Measurements from ENCODE around the gene HEATR1.

Gene HEATR1

DNA sequence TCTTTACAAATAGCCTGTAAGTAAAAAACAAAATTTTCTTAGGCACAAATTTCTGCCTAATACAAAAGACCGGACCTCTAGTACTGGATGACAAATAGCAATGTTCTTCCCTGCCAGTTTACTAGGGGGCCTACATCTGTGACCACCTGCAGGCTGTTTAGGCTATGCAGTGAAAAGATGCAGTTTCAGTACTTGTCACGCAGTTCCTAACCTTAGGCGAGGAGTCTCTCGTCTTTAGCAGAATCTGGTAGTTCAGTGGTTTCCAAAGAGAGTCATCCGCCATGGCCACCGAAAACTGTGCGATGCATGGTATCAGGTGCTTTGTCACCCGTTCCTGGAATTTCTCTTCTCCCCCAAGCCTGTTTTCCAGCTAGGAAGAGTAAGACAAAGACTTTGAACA lies 50.9 kb downstream of the HEATR1 start:
- no peaks in the 10 kb centered on the region for H3K27me3 ChIP-seq (ENCODE audit: insufficient read depth, low read length)
- no peak overlapping the region for H3K9ac ChIP-seq (ENCODE audit: low read depth, low read length)
- no peak overlapping the region for H3K27ac ChIP-seq (ENCODE audit: low read depth, low read length)
- H3K4me1 ChIP-seq (ENCODE audit: insufficient read depth, low read length), result no peaks in the 10 kb centered on the region
- WGBS, result 85% methylated on average over 8 of the region's 8 CpGs
- no peak overlapping the region for H3K4me3 ChIP-seq (ENCODE audit: low read length)
- no peaks in the 10 kb centered on the region for H3K9me3 ChIP-seq (ENCODE audit: insufficient read depth, low read depth, low read length)
- peaks cover 99% of the 10 kb centered on the region for H3K36me3 ChIP-seq (ENCODE audit: insufficient read depth, low read length)

DNA sequence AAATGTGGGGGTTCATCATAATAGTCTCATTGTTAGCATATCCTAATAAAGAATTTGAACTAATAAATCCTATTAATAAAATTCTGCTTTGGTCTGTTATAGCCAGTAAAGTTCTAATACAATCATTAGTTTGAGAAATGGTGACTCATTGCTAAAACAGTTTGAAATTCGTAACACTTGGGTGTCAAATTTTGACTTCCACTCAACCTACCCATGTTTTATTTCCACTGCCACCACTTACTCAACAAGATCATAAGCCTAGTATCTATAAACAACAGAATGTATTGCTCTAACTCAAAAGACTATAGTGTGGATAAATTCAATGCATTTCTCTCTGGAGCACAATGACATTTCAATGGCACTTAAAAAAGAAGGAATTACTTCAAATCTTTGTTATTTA lies 51.4 kb downstream of the HEATR1 start:
- no peak overlapping the region for H3K4me3 ChIP-seq (ENCODE audit: low read length)
- WGBS, result 79% methylated on average over 1 of the region's 1 CpG
- H3K9ac ChIP-seq (ENCODE audit: low read depth, low read length), result no peak overlapping the region
- no peaks in the 10 kb centered on the region for H3K27me3 ChIP-seq (ENCODE audit: insufficient read depth, low read length)
- H3K27ac ChIP-seq (ENCODE audit: low read depth, low read length), result no peak overlapping the region
- no peaks in the 10 kb centered on the region for H3K4me1 ChIP-seq (ENCODE audit: insufficient read depth, low read length)
- peaks cover 99% of the 10 kb centered on the region for H3K36me3 ChIP-seq (ENCODE audit: insufficient read depth, low read length)
- no peaks in the 10 kb centered on the region for H3K9me3 ChIP-seq (ENCODE audit: insufficient read depth, low read depth, low read length)

DNA sequence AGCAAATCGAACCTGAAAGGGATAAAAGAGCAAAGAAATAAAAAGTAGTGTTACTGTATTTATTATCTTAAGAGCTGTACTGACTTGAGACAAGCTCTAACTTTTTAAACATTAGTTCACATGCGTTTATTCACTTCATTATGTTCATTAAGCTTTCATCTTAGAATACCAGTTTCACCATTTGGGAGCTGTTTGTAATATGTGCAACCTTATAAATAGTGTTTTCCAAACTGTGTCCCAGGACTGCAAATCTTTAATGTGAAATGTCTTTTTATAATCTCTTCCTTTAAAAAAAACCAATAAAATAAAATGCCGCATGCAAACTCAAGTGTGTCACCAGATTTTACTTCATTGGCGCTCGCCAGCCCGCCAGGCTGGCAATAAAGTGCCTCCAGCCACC lies 52.2 kb downstream of the HEATR1 start:
- Histone ChIP-seq H3K9me3 (ENCODE audit: insufficient read depth, low read depth, low read length) (no peaks in the 10 kb centered on the region), H3K4me1 (ENCODE audit: insufficient read depth, low read length) (no peaks in the 10 kb centered on the region), H3K36me3 (ENCODE audit: insufficient read depth, low read length) (peaks cover 99% of the 10 kb centered on the region), H3K4me3 (ENCODE audit: low read length) (no peak overlapping the region), H3K9ac (ENCODE audit: low read depth, low read length) (no peak overlapping the region), H3K27me3 (ENCODE audit: insufficient read depth, low read length) (no peaks in the 10 kb centered on the region), H3K27ac (ENCODE audit: low read depth, low read length) (no peak overlapping the region)
- WGBS, result 91% methylated on average over 6 of the region's 6 CpGs

DNA sequence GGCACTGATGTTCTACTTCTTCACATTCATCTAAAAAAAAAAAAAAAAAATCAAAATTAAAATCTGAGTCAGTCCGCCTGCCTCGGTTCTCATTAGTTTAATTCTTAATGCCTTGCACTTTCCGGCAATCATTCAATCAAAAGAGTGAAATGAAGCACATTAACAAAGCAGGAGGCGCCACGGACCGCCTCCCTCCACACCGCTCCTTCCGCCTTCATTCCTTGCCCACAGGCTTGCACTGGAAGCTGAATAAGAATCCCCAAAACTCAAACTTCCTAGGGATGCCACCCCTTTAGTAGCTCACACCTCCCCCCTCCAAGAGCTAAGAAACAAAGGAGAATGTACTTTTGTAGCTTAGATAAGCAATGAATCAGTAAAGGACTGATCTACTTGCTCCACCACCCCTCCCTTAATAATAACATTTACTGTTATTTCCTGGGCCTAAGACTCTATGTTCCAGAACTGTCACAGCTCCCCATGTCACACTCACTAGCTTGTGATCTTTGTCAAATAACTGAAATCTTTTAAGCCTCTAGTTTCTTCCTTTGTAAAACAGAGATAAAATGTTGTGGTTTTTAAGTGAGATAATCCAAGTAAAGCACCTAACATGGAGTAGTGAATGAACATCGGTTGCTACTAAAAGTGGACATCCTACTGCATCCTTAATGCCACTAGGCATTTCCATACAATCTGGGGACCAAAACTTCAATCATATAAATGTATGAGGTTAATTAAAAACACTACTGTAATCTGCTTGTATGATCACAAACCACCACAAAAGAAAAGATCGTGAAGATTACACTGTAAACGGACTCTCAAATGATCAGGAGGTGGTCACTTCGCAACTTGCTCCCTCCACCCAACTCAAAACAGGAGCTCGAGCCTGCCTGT lies 53.1 kb downstream of the HEATR1 start:
- peaks cover 99% of the 10 kb centered on the region for H3K36me3 ChIP-seq (ENCODE audit: insufficient read depth, low read length)
- no peaks in the 10 kb centered on the region for H3K4me1 ChIP-seq (ENCODE audit: insufficient read depth, low read length)
- no peaks in the 10 kb centered on the region for H3K9me3 ChIP-seq (ENCODE audit: insufficient read depth, low read depth, low read length)
- H3K27me3 ChIP-seq (ENCODE audit: insufficient read depth, low read length), result no peaks in the 10 kb centered on the region
- H3K9ac ChIP-seq (ENCODE audit: low read depth, low read length), result no peak overlapping the region
- no peak overlapping the region for H3K4me3 ChIP-seq (ENCODE audit: low read length)
- WGBS, result 92% methylated on average over 13 of the region's 13 CpGs
- H3K27ac ChIP-seq (ENCODE audit: low read depth, low read length), result no peak overlapping the region

DNA sequence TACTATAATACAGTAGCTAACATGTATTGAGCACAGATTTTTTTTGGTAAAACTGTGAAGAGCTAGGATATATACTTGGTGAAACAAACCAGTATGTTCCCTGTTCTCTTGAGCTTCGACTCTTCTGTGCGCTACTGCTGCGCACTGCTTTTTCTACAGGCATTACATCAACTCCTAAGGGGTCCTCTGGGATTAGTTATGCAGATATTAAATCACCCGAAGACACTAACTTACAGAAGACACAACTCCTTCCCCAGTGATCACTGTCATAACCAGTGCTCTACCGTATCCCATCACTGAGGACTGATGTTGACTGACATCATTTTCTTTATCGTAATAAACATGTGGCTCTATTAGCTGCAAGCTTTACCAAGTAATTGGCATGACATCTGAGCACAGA lies 55.9 kb downstream of the HEATR1 start:
- no peaks in the 10 kb centered on the region for H3K27me3 ChIP-seq (ENCODE audit: insufficient read depth, low read length)
- H3K27ac ChIP-seq (ENCODE audit: low read depth, low read length), result no peak overlapping the region
- H3K4me3 ChIP-seq (ENCODE audit: low read length), result no peak overlapping the region
- 94% methylated on average over 6 of the region's 6 CpGs for WGBS
- H3K9ac ChIP-seq (ENCODE audit: low read depth, low read length), result no peak overlapping the region
- no peaks in the 10 kb centered on the region for H3K9me3 ChIP-seq (ENCODE audit: insufficient read depth, low read depth, low read length)
- H3K36me3 ChIP-seq (ENCODE audit: insufficient read depth, low read length), result peaks cover 98% of the 10 kb centered on the region
- H3K4me1 ChIP-seq (ENCODE audit: insufficient read depth, low read length), result no peaks in the 10 kb centered on the region

DNA sequence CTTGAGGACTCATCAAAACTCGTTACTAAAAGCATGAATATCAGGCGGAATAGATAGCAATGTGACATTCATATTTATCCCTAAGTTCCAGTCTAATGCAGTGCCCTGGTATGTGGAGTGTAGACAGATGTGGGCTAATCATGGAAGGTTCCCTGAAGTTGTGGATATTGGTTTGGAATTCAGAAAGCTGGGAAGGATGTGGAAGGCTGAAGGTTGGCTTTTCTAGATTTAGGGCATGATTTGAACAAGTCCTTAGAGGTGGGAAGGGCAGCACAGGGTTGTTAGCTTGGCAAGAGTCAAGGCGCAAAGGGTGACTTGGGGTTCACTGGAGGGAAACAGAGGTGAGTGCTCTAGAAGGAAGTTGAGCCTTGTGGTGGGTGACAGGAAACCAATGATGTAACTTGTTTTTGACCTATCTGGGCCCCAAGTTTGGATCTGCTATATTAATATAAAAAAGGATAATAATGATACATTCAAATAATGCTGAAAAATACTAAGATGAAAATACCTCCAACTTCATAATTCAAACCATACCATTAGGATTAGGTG lies 58.6 kb downstream of the HEATR1 start:
- Histone ChIP-seq H3K27ac (ENCODE audit: low read depth, low read length) (no peak overlapping the region), H3K36me3 (ENCODE audit: insufficient read depth, low read length) (peaks cover 98% of the 10 kb centered on the region), H3K9ac (ENCODE audit: low read depth, low read length) (no peak overlapping the region), H3K4me1 (ENCODE audit: insufficient read depth, low read length) (no peaks in the 10 kb centered on the region), H3K9me3 (ENCODE audit: insufficient read depth, low read depth, low read length) (no peaks in the 10 kb centered on the region), H3K27me3 (ENCODE audit: insufficient read depth, low read length) (no peaks in the 10 kb centered on the region), H3K4me3 (ENCODE audit: low read length) (no peak overlapping the region)
- 83% methylated on average over 3 of the region's 3 CpGs for WGBS

DNA sequence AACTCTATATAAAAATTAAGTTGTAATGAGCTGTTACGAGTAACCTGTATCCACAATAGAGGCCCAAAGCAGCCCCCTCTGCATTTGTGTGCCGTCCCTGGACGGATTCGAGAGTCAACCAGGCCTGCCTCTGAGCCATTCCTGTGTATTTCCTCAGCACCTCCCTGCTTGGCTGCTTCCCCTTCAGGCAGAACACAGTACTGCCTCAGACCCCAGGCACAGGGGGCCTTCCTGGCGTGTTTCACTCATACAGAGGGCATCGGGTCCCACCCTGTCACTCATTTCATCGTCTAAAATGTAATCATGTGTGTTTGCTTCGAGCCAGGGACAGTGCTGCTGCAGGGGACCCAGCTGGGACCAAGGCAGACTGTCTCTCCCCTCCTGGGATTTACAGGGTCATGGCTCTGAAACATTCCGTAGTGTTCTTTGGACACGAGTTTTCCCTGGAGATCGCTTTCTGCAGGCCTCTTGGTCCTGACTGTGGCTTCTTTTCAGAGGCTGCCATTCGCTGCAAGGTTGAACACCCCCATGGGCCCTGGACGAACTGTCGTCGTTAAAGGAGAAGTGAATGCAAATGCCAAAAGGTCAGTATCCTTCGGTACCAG lies 61.1 kb downstream of the HEATR1 start:
- Histone ChIP-seq H3K4me1 (ENCODE audit: insufficient read depth, low read length) (no peaks in the 10 kb centered on the region), H3K36me3 (ENCODE audit: insufficient read depth, low read length) (peaks cover 79% of the 10 kb centered on the region), H3K4me3 (ENCODE audit: low read length) (no peak overlapping the region), H3K9me3 (ENCODE audit: insufficient read depth, low read depth, low read length) (no peaks in the 10 kb centered on the region), H3K9ac (ENCODE audit: low read depth, low read length) (no peak overlapping the region), H3K27ac (ENCODE audit: low read depth, low read length) (no peak overlapping the region), H3K27me3 (ENCODE audit: insufficient read depth, low read length) (no peaks in the 10 kb centered on the region)
- 86% methylated on average over 16 of the region's 16 CpGs for WGBS

DNA sequence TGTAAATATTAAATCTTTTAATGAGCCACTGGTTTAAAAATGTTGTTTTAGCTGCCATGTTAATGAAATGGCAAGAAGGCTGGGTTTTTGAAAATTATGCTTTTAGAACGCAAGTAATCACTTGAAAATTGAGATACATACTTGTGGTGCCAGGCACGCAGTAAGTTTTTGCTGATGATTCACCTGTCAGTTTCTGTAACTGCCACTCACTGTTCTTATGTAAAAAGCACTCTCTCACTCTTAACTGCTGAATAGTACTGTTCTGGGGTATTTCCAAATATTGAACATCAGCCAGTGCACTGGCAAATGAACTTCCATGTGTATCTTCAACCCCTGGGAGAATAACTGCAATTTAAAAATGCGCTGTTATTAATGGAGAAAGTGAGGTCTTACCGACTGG lies 62.6 kb downstream of the HEATR1 start:
- 97% methylated on average over 4 of the region's 4 CpGs for WGBS
- Histone ChIP-seq H3K4me3 (ENCODE audit: low read length) (no peak overlapping the region), H3K27ac (ENCODE audit: low read depth, low read length) (no peak overlapping the region), H3K27me3 (ENCODE audit: insufficient read depth, low read length) (no peaks in the 10 kb centered on the region), H3K4me1 (ENCODE audit: insufficient read depth, low read length) (no peaks in the 10 kb centered on the region), H3K9me3 (ENCODE audit: insufficient read depth, low read depth, low read length) (no peaks in the 10 kb centered on the region), H3K36me3 (ENCODE audit: insufficient read depth, low read length) (peaks cover 64% of the 10 kb centered on the region), H3K9ac (ENCODE audit: low read depth, low read length) (no peak overlapping the region)

DNA sequence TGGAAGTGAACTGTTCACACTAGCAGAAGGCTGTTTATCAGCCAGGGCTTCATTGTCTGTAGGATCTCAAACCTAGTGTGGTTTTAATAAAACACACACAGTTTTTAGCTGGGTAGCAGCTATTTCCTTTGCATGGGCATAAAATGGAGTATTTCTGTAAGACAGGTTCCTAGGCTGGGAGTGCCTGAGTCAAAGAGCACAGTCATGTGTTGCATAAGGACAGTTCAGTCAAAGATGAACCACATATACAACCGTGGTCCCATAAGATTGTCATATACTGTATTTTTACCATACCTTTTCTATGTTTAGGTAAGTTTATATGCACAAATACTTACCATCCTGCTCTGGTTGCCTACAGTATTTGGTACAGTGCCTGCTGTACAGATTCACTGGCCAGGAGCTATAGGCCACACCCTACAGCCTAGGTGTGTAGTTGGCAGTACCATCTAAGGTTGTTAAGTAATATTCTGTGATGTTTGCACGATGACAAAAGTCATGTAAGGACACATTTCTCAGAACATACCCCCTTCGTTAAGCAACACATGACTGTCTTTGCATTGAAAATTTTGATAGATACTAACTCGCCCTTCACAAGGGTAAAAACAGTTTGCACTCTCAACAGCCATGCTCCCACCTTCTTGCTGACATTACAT lies 63.4 kb downstream of the HEATR1 start:
- Histone ChIP-seq H3K4me1 (ENCODE audit: insufficient read depth, low read length) (no peaks in the 10 kb centered on the region), H3K9me3 (ENCODE audit: insufficient read depth, low read depth, low read length) (no peaks in the 10 kb centered on the region), H3K4me3 (ENCODE audit: low read length) (no peak overlapping the region), H3K36me3 (ENCODE audit: insufficient read depth, low read length) (peaks cover 56% of the 10 kb centered on the region), H3K27me3 (ENCODE audit: insufficient read depth, low read length) (no peaks in the 10 kb centered on the region), H3K9ac (ENCODE audit: low read depth, low read length) (no peak overlapping the region), H3K27ac (ENCODE audit: low read depth, low read length) (no peak overlapping the region)
- 97% methylated on average over 4 of the region's 4 CpGs for WGBS

DNA sequence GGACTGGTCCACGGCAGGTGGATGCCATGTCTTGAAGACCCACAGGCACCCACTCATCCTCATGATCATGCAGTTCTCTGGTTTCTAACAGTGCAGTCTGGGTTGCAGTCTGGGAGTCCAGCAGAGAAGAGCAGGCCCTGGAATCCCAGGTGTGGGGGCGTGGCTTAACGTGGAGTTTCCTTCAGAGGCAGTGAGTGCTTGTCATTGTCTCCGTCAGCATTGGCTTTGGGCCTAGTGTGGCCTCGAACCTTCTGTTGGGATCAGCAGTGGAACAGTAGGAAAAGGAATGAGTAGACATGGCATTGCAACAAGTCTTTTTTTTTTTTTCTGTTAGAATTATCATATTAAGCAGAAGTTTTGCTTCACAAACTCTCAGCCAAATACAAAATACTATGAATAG lies 67.8 kb downstream of the HEATR1 start:
- WGBS, result 84% methylated on average over 5 of the region's 5 CpGs
- Histone ChIP-seq H3K9ac (ENCODE audit: low read depth, low read length) (no peak overlapping the region), H3K27ac (ENCODE audit: low read depth, low read length) (no peak overlapping the region), H3K36me3 (ENCODE audit: insufficient read depth, low read length) (peaks cover 14% of the 10 kb centered on the region), H3K4me3 (ENCODE audit: low read length) (no peak overlapping the region), H3K9me3 (ENCODE audit: insufficient read depth, low read depth, low read length) (no peaks in the 10 kb centered on the region), H3K27me3 (ENCODE audit: insufficient read depth, low read length) (no peaks in the 10 kb centered on the region), H3K4me1 (ENCODE audit: insufficient read depth, low read length) (no peaks in the 10 kb centered on the region)

DNA sequence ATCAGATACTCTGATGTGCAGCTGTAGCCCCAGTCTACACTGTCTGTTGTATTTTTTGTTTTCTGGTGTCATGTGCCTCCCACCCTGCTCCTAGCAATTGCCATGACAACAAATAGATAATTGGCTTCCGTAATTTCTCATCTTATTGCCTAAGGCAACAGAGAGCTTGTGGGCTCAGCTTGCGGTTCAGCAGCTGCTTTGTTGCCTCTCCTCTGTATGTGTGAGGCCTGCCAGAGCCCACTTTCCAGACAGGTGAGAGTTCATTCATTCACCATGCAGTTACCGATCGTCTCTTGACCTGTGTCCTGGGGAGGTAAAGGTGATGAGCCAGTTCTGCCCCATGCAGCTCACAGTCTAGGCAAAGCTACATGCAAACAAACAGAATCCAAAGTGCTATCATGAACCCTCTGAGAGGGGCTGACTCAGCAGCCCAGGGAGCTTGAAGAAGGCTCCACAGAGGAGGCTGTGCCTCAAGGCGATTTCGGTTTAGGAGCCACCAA lies 68.6 kb downstream of the HEATR1 start:
- WGBS, result 92% methylated on average over 6 of the region's 6 CpGs
- peaks cover 6% of the 10 kb centered on the region for H3K36me3 ChIP-seq (ENCODE audit: insufficient read depth, low read length)
- H3K4me3 ChIP-seq (ENCODE audit: low read length), result no peak overlapping the region
- no peaks in the 10 kb centered on the region for H3K27me3 ChIP-seq (ENCODE audit: insufficient read depth, low read length)
- H3K27ac ChIP-seq (ENCODE audit: low read depth, low read length), result no peak overlapping the region
- no peak overlapping the region for H3K9ac ChIP-seq (ENCODE audit: low read depth, low read length)
- H3K4me1 ChIP-seq (ENCODE audit: insufficient read depth, low read length), result no peaks in the 10 kb centered on the region
- no peaks in the 10 kb centered on the region for H3K9me3 ChIP-seq (ENCODE audit: insufficient read depth, low read depth, low read length)

Data from HUES64 (cell line).